GM19043 (cell line): ENCODE results near the gene SKOR1.
A peak's percentile ranks its signal among the peaks of the same experiment; 100 is the strongest.

ENCODE experiments used
- ATAC-seq: cut with Tn5 transposase; IDR thresholded peaks from one replicate; pipeline ENCODE4 v1.9.1; 2021; ENCODE audit warnings: low read depth; ENCODE audit not compliant: unreplicated experiment

The SKOR1 gene

GRCh38 chr15:67828969-67829646 is 3.8 kb downstream of the SKOR1 start:
- ATAC-seq = no peak

- ATAC-seq = no peak
Measured at GRCh38 chr15:67829647-67830504, 4.6 kb downstream of the SKOR1 start.

GRCh38 chr15:67831363-67831762 is 6.1 kb downstream of the SKOR1 start:
- no peak for ATAC-seq

GRCh38 chr15:67832031-67832551 is 6.8 kb downstream of the SKOR1 start:
- no peak for ATAC-seq

- no peak for ATAC-seq
Measured at GRCh38 chr15:67832897-67833709, 7.8 kb downstream of the SKOR1 start.

GRCh38 chr15:67833710-67834511 is 8.6 kb downstream of the SKOR1 start:
- no peak for ATAC-seq

- ATAC-seq = no peak
Measured at GRCh38 chr15:67834581-67835296, 9.4 kb downstream of the SKOR1 start.

- ATAC-seq = no peak
Measured at GRCh38 chr15:67835297-67836133, 10.2 kb downstream of the SKOR1 start.

GRCh38 chr15:67836134-67836455 is 10.8 kb downstream of the SKOR1 start:
- no peak for ATAC-seq

GRCh38 chr15:67836477-67836876 is 11.2 kb downstream of the SKOR1 start:
- ATAC-seq = no peak

GRCh38 chr15:67836955-67837354 is 11.6 kb downstream of the SKOR1 start:
- ATAC-seq = no peak

GRCh38 chr15:67838789-67839332 is 13.6 kb downstream of the SKOR1 start:
- ATAC-seq = no peak

- ATAC-seq = no peak
Measured at GRCh38 chr15:67839499-67839928, 14.2 kb downstream of the SKOR1 start.

GRCh38 chr15:67839929-67840748 is 14.8 kb downstream of the SKOR1 start, which contains the start of gene RNU6-1:
Gene RNU6-1 (minus strand): TSS chr15:67840045.
- ATAC-seq = peak; percentile 74

GRCh38 chr15:67840749-67841512 is 15.6 kb downstream of the SKOR1 start:
- no peak for ATAC-seq

GRCh38 chr15:67841513-67841762 is 16.1 kb downstream of the SKOR1 start:
- no peak for ATAC-seq

GRCh38 chr15:67843092-67843501 is 17.8 kb downstream of the SKOR1 start:
- ATAC-seq = no peak
